Measurements from ENCODE around the gene RUVBL1.

Gene RUVBL1

GRCh38 chr3:128100638-128101037, 23.0 kb downstream of the RUVBL1 start:
- Histone ChIP-seq H4K20me1 (ENCODE audit: control insufficient read depth, insufficient read depth, low read depth, low read length) (no peaks in the 10 kb centered on the region), H3K79me2 (ENCODE audit: control insufficient read depth, low read length) (peaks cover 15% of the 10 kb centered on the region), H3K4me2 (ENCODE audit: low read length) (no peak overlapping the region), H3K36me3 (ENCODE audit: control insufficient read depth, low read length) (peaks cover 96% of the 10 kb centered on the region), H3K27me3 (ENCODE audit: control insufficient read depth, low read length) (no peaks in the 10 kb centered on the region), H3F3A (ENCODE audit: control insufficient read depth, insufficient read depth) (no peaks in the 10 kb centered on the region), H3K9me2 (replicated peaks; ENCODE audit: control insufficient read depth, low read length) (no peaks in the 10 kb centered on the region), H3K4me1 (ENCODE audit: control insufficient read depth, low read length) (peaks cover 11% of the 10 kb centered on the region), H3K4me3 (ENCODE audit: low read length) (no peak overlapping the region), H3K9me3 (ENCODE audit: control insufficient read depth, insufficient read depth, low read length) (no peaks in the 10 kb centered on the region), H3K27ac (ENCODE audit: low read depth, low read length) (no peak overlapping the region)
- TF ChIP-seq EZH2phosphoT487 (IDR thresholded peaks at IDR 0.05; ENCODE audit: borderline replicate concordance, low read length) (no peak), CTCF (IDR thresholded peaks at IDR 0.05; ENCODE audit: low read depth, low read length, poor library complexity, severe bottlenecking) (no peak)

GRCh38 chr3:128100161-128100560, 23.5 kb downstream of the RUVBL1 start:
- TF ChIP-seq EZH2phosphoT487 (IDR thresholded peaks at IDR 0.05; ENCODE audit: borderline replicate concordance, low read length) (no peak), CTCF (IDR thresholded peaks at IDR 0.05; ENCODE audit: low read depth, low read length, poor library complexity, severe bottlenecking) (no peak)
- no peak overlapping the region for H3K4me2 ChIP-seq (ENCODE audit: low read length)
- H3F3A ChIP-seq (ENCODE audit: control insufficient read depth, insufficient read depth), result no peaks in the 10 kb centered on the region
- H3K9me3 ChIP-seq (ENCODE audit: control insufficient read depth, insufficient read depth, low read length), result no peaks in the 10 kb centered on the region
- no peaks in the 10 kb centered on the region for H4K20me1 ChIP-seq (ENCODE audit: control insufficient read depth, insufficient read depth, low read depth, low read length)
- H3K27me3 ChIP-seq (ENCODE audit: control insufficient read depth, low read length), result no peaks in the 10 kb centered on the region
- H3K4me1 ChIP-seq (ENCODE audit: control insufficient read depth, low read length), result peaks cover 16% of the 10 kb centered on the region
- no peak overlapping the region for H3K27ac ChIP-seq (ENCODE audit: low read depth, low read length)
- H3K36me3 ChIP-seq (ENCODE audit: control insufficient read depth, low read length), result peaks cover 96% of the 10 kb centered on the region
- peaks cover 12% of the 10 kb centered on the region; the same call in 1 of the 2 replicates for H3K79me2 ChIP-seq (ENCODE audit: control insufficient read depth, low read length)
- H3K9me2 ChIP-seq (replicated peaks; ENCODE audit: control insufficient read depth, low read length), result no peaks in the 10 kb centered on the region
- H3K4me3 ChIP-seq (ENCODE audit: low read length), result no peak overlapping the region

GRCh38 chr3:128098234-128098633, 25.4 kb downstream of the RUVBL1 start:
- no peak overlapping the region for H3K4me3 ChIP-seq (ENCODE audit: low read length)
- H3F3A ChIP-seq (ENCODE audit: control insufficient read depth, insufficient read depth), result no peaks in the 10 kb centered on the region
- no peak overlapping the region for H3K27ac ChIP-seq (ENCODE audit: low read depth, low read length)
- H3K79me2 ChIP-seq (ENCODE audit: control insufficient read depth, low read length), result peaks cover 21% of the 10 kb centered on the region
- H3K36me3 ChIP-seq (ENCODE audit: control insufficient read depth, low read length), result peaks cover 98% of the 10 kb centered on the region
- no peaks in the 10 kb centered on the region for H3K9me2 ChIP-seq (replicated peaks; ENCODE audit: control insufficient read depth, low read length)
- no peaks in the 10 kb centered on the region for H4K20me1 ChIP-seq (ENCODE audit: control insufficient read depth, insufficient read depth, low read depth, low read length)
- TF ChIP-seq CTCF (IDR thresholded peaks at IDR 0.05; ENCODE audit: low read depth, low read length, poor library complexity, severe bottlenecking), result no peak
- no peak for TF ChIP-seq EZH2phosphoT487 (IDR thresholded peaks at IDR 0.05; ENCODE audit: borderline replicate concordance, low read length)
- H3K9me3 ChIP-seq (ENCODE audit: control insufficient read depth, insufficient read depth, low read length), result no peaks in the 10 kb centered on the region
- H3K27me3 ChIP-seq (ENCODE audit: control insufficient read depth, low read length), result no peaks in the 10 kb centered on the region
- H3K4me2 ChIP-seq (ENCODE audit: low read length), result no peak overlapping the region
- peaks cover 21% of the 10 kb centered on the region for H3K4me1 ChIP-seq (ENCODE audit: control insufficient read depth, low read length)

Data from DOHH2 (cell line).